T-helper 9 cell (primary cell): ENCODE measurements around the gene EEF2KMT.

ENCODE experiments used
- DNase-seq: peaks from one replicate; pipeline ENCODE4 v3.0.0-alpha.2; 2020

The EEF2KMT gene

GRCh38 chr16:5040451-5040850 lies 57.1 kb downstream of the EEF2KMT start:
- DNase-seq = no peak

- DNase-seq = no peak
Observed at GRCh38 chr16:5036228-5037156, 61.1 kb downstream of the EEF2KMT start.

GRCh38 chr16:5035909-5036227 lies 61.7 kb downstream of the EEF2KMT start:
- no peak for DNase-seq
